Stomach (tissue), 9 donors: Measurements from ENCODE around the gene PRR5L. TPM values are rescaled to one million over a fixed set of nuclear protein-coding genes. Genes with fewer than 3 reads are reported as not detected.

ENCODE experiments used
- DNase-seq, 2 donors: peaks; one replicate each; pipeline versions ENCODE4 v3.0.0 to v3.0.0-alpha.2; 2013 to 2019
- H3K27ac ChIP-seq, 5 donors: fragments of 200-600 bp in 4 of 5; sonication (generic) in 4 of 5; one replicate each; pipeline ENCODE4 v1.5.1; 2013 to 2019; ENCODE audit warnings: mild to moderate bottlenecking in 1 of 5, moderate library complexity in 1 of 5
- H3K27me3 ChIP-seq, 3 donors: fragments of 200-600 bp; sonication (generic); one replicate each; pipeline ENCODE4 v1.5.1; 2017 to 2019; ENCODE audit warnings: mixed run types in 1 of 3
- H3K36me3 ChIP-seq, 4 donors: fragments of 200-600 bp; sonication (generic); 1 replicate in 3 of 4; 2 replicates in 1 of 4; pipeline ENCODE4 v1.5.1; 2016 to 2019
- H3K4me1 ChIP-seq, 4 donors: fragments of 200-600 bp; sonication (generic); one replicate each; pipeline ENCODE4 v1.5.1; 2016 to 2019
- H3K4me3 ChIP-seq, 4 donors: fragments of 200-600 bp; sonication (generic) in 3 of 4; one replicate each; pipeline ENCODE4 v1.5.1; 2016 to 2019; ENCODE audit warnings: mild to moderate bottlenecking in 1 of 4
- H3K9me3 ChIP-seq, 4 donors: fragments of 200-600 bp; sonication (generic); one replicate each; pipeline ENCODE4 v1.5.1; 2016 to 2019
- CTCF ChIP-seq, 7 experiments: fragments of 450-650 bp in 4 of 7; fragments of 200-600 bp in 3 of 7; sonication (generic) in 3 of 7; IDR thresholded peaks; one replicate each; pipeline ENCODE4 v1.5.1; 2016 to 2019; ENCODE audit warnings: antibody characterized with exemption in 7 of 7, control low read depth in 2 of 7, mild to moderate bottlenecking in 1 of 7
- EP300 ChIP-seq: sonication (generic); formaldehyde crosslinking; IDR thresholded peaks from one replicate; pipeline ENCODE4 v1.6.1; 2017; ENCODE audit warnings: antibody characterized with exemption
- POLR2A ChIP-seq, 4 donors: fragments of 450-650 bp; IDR thresholded peaks; one replicate each; pipeline ENCODE4 v1.6.1; 2016; ENCODE audit warnings: antibody characterized with exemption in 4 of 4, control low read depth in 2 of 4, mild to moderate bottlenecking in 1 of 4, moderate library complexity in 1 of 4
- POLR2AphosphoS5 ChIP-seq, 3 donors: sonication (generic); formaldehyde crosslinking; IDR thresholded peaks; one replicate each; pipeline ENCODE4 v1.6.1; 2016; ENCODE audit warnings: antibody characterized with exemption in 3 of 3
- WGBS, 5 donors: extraction: QIAGEN DNeasy Blood & Tissue Kit in 3 of 5; methylation state at CpG; one replicate each; pipeline versions ENCODE4 v1.1.5 to v1.1.7; 2013 to 2018; 5-methylcytosine and 5-hydroxymethylcytosine counted together
- intact Hi-C: fragments of 100-400 bp; cut with DNase I; formaldehyde crosslinking; loops from one replicate; pipeline ENCODE4 v1.15.1; 2023; ENCODE audit warnings: low total_unique reads
- polyA plus RNA-seq, 3 donors: library from polyadenylated mRNA; stranded (reverse); fragments of 200-250 nt; gene quantifications; one replicate each; pipeline ENCODE4 v1.2.3, GENCODE V29; 2013
- total RNA-seq, 5 donors: library from RNA; depleted of rRNA; stranded (reverse); fragments of >200 nt; gene quantifications; one replicate each; pipeline versions ENCODE4 v1.1.0 to v1.2.3, GENCODE V29; 2014 to 2016
- donor health status: healthy with polysubstance abuse.
- donor health status: Bipolar disorder and iron deficiency.
- donor health status: healthy.

The PRR5L gene
- total and polyA plus RNA-seq, 8 donors, result 1.4 to 274 (median 2.4) TPM; not detected in 1

- Histone ChIP-seq H3K4me1 (peaks cover 0 to 10% (median 4%) of the 10 kb centered on the region in 4 donors), H3K4me3 (no peak overlapping the region), H3K9me3 (no peaks in the 10 kb centered on the region), H3K36me3 (no peaks in the 10 kb centered on the region), H3K27me3 (no peaks in the 10 kb centered on the region), H3K27ac (no peak overlapping the region)
- no peak for DNase-seq
- 74 to 84% (median 79%) methylated on average over 9 of the region's 9 CpGs for WGBS, 5 donors
- no peak for TF ChIP-seq EP300
- no peak for TF ChIP-seq CTCF (IDR thresholded peaks at IDR 0.05)
- TF ChIP-seq POLR2AphosphoS5 (IDR thresholded peaks at IDR 0.05), result no peak
- TF ChIP-seq POLR2A (IDR thresholded peaks at IDR 0.05), result no peak
- intact Hi-C loops, result loop anchor here (10.0 kb wide), 1 partner anchor 63 kb away; no protein-coding TSS in a partner anchor
These were observed 72.0 kb downstream of the PRR5L start for GRCh38 chr11:36367806-36368680.

GRCh38 chr11:36371181-36371580, 75.1 kb downstream of the PRR5L start:
- H3K27me3 ChIP-seq, result peaks cover 0 to 20% (median 0%) of the 10 kb centered on the region in 3 donors
- no peak overlapping the region for H3K27ac ChIP-seq
- intact Hi-C loops, result no loop called here
- H3K36me3 ChIP-seq, result no peaks in the 10 kb centered on the region
- H3K4me3 ChIP-seq, result no peak overlapping the region
- peaks cover 5 to 15% (median 11%) of the 10 kb centered on the region in 4 donors for H3K4me1 ChIP-seq
- WGBS, 5 donors, result 83 to 95% (median 88%) methylated on average over 2 of the region's 2 CpGs
- TF ChIP-seq CTCF (IDR thresholded peaks at IDR 0.05), result no peak
- TF ChIP-seq POLR2AphosphoS5 (IDR thresholded peaks at IDR 0.05), result no peak
- no peak for TF ChIP-seq EP300
- TF ChIP-seq POLR2A (IDR thresholded peaks at IDR 0.05), result no peak
- no peak for DNase-seq
- no peaks in the 10 kb centered on the region for H3K9me3 ChIP-seq

DNA sequence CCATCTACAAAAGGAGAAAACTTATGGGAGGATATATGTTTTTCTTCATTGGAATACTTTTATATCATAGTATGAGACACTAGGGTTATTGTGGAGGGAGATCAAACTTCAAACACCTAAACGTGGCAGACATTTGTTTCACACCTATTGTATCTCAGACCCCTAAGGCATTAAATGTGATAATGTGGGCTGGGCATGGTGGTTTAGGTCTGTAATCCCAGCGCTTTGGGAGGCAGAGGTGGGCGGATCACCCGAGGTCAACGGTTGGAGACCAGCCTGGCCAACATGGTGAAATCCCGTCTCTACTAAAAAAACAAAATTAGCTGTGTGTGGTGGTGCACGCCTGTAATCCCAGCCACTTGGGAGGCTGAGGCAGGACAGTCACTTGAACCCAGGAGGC, 75.5 kb downstream of the PRR5L start:
- H3K4me3 ChIP-seq, result no peak overlapping the region
- H3K36me3 ChIP-seq, result no peaks in the 10 kb centered on the region
- intact Hi-C loops, result no loop called here
- peaks cover 0 to 24% (median 0%) of the 10 kb centered on the region in 3 donors for H3K27me3 ChIP-seq
- no peak for DNase-seq
- TF ChIP-seq POLR2A (IDR thresholded peaks at IDR 0.05) (no peak), EP300 (no peak), POLR2AphosphoS5 (IDR thresholded peaks at IDR 0.05) (no peak), CTCF (IDR thresholded peaks at IDR 0.05) (no peak)
- H3K4me1 ChIP-seq, result peaks cover 5 to 19% (median 13%) of the 10 kb centered on the region in 4 donors
- no peak overlapping the region for H3K27ac ChIP-seq
- WGBS, 5 donors, result 85 to 92% (median 90%) methylated on average over 7 of the region's 7 CpGs
- no peaks in the 10 kb centered on the region for H3K9me3 ChIP-seq

DNA sequence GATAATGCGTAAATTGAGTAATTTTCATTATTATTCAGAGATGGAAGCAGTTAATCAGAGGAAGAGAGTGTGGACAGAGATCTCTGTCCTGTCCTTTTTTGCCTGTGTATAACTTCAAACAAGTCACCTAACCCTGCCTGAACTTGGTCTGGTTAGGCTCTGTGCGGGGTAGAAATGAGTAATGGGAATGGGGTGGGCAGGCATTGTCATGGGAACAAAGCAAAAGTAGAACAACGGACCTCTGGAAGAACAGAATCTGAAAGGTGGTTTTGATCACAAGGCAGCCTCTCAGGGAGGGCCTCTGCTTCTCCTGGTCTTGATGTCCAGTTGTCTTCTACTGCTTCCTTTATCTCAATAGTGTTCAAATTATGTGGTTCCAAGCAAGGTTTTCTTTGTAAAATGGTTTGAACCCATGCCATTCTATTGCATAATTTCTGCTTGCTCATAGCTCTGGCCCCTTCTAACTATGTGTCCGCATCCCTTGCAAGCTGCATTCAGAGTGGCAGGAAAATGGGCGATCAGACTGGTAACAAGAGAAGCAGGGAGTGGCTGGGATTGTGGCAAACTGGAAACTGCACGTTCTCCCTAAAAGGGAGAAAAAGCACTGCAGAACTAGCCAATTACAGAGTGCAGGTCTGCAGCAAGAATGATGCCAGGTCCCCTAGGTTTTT, 76.1 kb downstream of the PRR5L start:
- intact Hi-C loops, result no loop called here
- Histone ChIP-seq H3K9me3 (no peaks in the 10 kb centered on the region), H3K27ac (peak overlapping the region in 3 of 5 donors; percentile 46 to 76 (median 49)), H3K27me3 (peaks cover 0 to 30% (median 1%) of the 10 kb centered on the region in 3 donors), H3K4me1 (peaks cover 7 to 25% (median 19%) of the 10 kb centered on the region in 4 donors), H3K36me3 (no peaks in the 10 kb centered on the region), H3K4me3 (no peak overlapping the region)
- 57 to 69% (median 59%) methylated on average over 6 of the region's 6 CpGs for WGBS, 5 donors
- no peak for DNase-seq
- TF ChIP-seq CTCF (IDR thresholded peaks at IDR 0.05) (no peak), POLR2A (IDR thresholded peaks at IDR 0.05) (no peak), POLR2AphosphoS5 (IDR thresholded peaks at IDR 0.05) (no peak), EP300 (no peak)
